GM18867 (cell line): ENCODE results near the gene DAPK2.
"Not testable (repeated sequence)": the region's sequence is repeated elsewhere in the genome, so short reads cannot be mapped to it uniquely, and the experiment has no call there.

Experiments used
- ATAC-seq: cut with Tn5 transposase; IDR thresholded peaks from one replicate; pipeline ENCODE4 v1.9.1; 2021; ENCODE audit warnings: mild to moderate bottlenecking, moderate library complexity; ENCODE audit not compliant: unreplicated experiment

DAPK2 gene

DNA sequence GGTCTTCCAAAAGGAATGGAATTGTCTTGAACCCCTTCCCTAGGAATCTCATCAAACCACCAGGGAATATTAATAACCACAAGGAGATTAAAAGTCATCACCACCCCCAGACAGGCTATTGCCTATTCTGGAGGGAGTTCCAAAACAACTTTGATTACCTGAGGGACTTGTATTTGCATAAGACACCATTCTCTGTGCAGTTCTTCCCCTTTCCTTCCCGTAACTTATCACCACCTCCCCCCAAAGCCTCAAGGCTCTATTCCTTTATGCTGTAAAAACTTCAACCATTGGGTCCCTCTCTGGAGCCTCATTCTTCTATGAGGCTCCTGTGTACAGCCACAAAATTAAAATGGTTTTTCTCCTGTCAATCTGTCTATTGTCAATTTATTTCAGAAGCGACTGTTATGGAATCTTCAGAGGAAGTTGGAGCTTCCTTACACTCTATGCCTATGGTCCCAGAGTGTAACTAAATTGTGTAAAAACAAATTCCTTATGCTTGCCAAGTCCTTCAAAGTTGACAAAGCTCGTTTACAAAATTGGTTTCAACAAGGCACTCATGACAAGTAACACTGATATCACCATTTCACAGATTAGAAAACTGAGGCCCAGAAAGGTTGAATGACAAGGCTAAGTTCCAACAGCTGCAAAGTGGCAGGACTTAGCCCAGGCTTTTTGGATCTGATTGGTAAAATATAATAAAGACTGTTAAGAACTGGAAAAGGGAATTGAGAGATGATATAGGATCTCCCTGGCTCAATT, 144.2 kb downstream of the DAPK2 start:
- no peak for ATAC-seq

DNA sequence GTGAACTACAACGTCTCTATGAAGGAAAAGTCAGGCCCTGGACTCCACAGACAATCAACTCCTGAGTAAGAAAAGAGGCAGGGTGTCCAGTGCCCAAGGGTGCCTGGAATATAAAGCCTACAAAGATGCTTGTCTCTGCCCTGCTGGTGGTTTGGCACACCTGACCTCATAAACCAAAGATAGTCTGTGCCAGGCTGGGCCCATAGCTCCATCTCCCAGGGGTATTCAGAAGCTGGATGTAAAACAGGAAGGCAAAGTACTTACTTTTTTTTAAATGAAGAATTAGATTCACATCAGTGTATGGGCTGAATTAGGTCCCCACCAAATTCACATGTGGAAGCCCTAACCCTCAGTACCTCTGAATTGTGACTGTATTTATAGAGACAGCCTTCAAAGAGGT, 146.0 kb downstream of the DAPK2 start:
- ATAC-seq: no peak

DNA sequence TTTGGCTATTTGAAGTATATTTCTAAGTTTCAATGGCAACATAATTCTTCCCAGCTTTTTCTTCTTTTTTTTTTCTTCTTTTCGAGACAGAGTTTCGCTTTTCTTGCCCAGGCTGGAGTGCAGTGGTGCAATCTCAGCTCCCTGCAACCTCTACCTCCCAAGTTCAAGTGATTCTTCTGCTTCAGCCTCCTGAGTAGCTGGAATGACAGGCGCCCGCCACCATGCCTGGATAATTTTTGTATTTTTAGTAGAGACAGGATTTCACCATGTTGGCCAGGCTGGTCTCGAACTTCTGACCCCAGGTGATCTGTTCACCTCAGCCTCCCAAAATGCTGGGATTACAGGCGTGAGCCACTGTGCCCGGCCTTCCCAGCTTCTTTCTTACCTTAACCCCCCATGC, 146.7 kb downstream of the DAPK2 start:
- ATAC-seq: not testable (repeated sequence)

DNA sequence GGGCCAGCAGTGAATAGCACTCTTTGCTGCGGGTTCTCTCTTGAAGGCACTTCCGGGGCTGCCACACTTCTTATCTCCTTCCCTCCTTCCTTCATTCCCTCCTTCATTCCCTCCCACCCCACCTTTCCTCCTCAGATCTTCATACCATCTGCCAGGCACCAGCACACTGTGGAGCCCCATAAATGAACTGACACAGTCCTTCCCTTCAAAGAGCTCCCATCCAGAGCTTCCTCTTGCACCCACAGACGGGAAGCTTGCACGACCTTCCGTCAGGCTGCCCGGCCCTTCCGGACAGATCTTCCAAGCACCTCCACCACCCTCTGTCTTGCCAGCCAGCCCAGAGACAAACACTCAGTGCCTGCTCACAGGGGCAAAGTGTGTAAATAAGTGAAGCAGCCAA, 147.1 kb downstream of the DAPK2 start:
- ATAC-seq: no peak

DNA sequence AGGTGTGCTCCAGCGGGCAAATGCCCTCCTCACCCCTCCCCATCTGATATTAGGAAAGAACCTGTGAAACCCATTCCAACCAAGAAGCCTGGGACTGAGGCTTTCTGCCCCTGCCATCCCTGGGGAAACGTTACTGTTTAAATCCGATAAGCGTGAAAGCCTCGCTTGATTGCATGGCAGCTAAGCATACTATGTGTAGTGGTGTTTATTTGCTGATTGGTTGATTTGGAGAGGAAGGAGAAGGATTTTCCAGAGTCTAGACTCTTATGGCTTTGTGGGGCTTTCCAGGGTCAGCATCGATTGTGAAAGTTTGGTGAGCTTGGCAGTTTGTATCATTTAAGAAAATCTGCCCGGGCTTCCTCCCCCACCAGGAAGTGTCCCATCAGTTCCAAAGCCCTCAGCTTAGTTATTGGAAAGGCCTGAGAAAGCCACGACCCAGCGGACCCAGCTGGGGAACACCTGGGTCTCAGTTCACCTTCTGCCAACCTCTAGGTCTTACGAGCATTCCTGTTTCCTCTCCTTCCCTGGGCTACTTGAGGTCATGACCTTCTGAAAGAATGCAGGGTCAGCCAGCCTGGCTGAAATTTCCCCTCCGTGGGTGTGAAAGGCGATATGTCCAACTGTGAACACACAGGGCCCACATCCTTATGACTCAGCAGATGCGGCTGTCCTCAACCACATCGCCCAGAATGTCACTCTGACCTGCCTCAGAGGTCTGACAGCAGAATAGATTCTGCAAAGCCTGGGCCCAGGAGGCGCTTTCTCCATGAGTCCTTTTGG, 149.8 kb downstream of the DAPK2 start:
- ATAC-seq: peak; percentile 82

DNA sequence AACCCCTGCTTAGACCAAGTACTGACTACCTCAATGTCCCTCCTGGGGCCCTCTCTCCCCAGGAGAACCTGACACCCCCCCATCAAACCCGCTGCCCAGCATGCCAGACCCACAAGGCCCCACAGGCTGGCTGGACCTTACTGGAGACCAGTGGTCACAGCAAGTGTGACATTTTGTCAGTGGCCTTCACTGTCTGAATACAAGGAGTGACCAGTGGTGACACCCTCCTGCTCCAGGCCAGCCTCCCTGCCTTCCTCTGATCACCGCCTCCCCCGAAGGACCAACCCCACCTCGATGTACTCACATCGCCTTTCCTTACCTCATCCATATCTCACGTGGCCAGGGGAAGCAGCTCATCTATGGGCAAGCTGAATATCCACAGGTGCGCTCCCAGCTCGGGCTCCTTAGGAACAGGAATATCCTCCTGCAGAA, 150.5 kb downstream of the DAPK2 start:
- no peak for ATAC-seq

DNA sequence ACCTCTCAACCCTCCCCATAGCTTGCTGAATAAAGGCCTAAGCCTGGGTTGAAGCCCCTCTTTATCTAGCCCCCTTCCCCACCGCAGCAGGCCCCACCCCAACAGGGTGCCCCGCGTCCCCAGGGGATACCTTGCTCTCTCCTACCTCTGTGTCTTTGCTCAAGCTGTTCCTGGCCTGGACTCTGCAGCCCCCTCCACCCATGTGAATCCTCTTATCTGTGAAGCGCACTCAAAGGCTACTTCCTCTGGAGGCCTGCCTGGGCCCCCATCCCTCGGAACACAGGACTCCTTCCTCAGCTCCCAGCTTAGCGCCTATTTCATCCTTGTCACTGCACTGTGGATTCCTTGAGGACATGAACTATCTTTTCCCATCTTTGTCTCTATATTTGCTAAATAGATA, 151.1 kb downstream of the DAPK2 start:
- ATAC-seq: no peak

DNA sequence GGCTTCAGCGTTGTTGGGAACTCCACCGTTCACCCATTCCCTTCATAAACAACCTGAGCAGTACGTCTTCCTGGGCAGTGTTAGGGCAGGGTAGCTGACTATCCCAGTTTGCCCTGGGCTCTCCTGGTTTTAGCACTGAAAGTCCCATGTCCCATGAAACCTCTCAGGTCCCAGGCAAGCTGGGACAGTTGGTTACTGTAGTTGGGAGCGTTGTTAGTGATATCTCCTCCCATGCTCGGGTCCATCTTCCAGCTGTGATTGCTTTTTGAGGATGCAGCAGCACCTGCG, 151.7 kb downstream of the DAPK2 start:
- no peak for ATAC-seq

DNA sequence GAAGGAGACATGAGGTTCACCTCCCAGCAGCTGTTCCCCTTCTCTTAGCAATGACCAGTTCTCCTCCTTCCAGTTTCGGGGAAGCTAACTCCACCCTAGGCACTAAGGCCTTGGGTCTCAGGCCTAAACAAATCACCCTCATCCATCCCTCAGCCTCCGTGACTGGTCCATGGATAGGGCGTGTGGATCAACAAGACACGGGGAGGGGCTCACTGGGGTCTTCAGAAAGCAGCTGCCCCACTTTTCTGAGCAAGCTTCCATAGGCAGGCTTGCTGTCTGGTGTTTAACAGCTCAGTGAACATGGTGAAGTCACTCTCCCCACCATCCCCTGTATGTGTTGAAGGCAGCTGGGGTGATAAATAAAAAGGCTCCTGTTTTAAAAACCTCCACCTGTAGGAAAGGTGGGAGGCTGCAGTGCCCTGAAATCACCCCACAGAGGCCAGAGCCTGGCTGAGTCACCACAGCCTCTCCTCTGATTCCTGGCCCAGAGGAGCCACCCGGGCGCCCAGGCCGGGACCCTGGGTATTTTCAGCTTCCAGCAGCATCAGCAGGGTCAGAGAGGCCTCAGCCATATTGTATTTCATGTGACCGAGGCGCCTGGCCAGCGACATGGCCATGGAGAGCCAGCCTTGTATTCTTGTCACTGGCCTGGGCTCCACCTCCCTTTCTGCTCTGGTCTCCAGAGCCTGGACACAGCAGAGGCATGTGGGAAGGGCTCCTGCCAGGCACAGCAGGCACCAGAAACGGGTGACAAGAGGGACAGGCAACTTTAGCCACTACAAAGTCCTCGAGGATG, 152.2 kb downstream of the DAPK2 start:
- ATAC-seq: no peak

DNA sequence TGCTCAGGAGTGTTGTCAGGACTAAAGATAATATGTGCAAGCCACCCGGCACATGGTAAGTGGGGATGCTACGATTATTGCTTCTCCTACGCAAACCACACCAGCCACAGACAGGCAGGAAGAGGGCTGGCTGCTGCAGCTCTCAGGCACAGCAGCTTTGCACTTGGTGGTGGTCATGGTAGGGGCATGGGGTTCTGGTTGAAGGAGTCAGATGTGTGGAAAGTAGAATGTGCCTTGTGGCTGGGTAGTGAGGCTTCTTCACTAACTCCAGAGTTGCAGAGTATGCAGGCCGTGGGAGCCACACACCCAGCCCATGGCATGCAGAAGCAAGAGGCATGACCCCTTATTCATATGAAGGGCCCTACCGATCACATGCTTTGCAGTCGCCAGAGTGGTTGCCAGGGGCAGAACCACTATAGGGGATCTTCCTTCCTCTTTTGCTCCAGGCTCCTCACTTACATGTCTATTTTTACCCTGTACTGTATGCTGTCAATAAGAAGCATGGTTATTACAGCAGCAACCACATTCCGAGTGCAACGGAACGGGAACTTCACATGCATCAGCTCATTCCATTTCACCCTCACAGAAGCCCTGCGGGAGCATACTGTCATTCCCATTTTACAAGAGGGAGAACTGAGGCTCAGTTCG, 153.4 kb downstream of the DAPK2 start:
- no peak for ATAC-seq

DNA sequence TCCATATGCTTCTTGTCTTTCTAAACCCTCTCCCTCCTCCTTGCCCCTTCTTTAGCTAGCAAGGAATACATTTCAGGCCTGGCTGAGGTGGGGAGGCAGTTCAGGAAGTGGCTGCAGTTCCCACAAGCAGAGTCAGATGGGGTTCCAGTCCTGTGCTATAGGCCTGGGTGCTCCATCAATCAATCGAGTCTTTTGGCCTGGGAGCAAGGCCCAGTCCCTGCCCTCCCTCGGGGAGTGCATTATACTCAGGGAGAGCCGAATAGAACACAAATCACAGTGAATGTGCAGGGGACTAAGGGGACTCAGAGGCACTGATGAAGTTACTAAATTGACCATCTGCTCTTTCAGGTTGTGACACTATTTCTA, 154.5 kb downstream of the DAPK2 start:
- no peak for ATAC-seq

DNA sequence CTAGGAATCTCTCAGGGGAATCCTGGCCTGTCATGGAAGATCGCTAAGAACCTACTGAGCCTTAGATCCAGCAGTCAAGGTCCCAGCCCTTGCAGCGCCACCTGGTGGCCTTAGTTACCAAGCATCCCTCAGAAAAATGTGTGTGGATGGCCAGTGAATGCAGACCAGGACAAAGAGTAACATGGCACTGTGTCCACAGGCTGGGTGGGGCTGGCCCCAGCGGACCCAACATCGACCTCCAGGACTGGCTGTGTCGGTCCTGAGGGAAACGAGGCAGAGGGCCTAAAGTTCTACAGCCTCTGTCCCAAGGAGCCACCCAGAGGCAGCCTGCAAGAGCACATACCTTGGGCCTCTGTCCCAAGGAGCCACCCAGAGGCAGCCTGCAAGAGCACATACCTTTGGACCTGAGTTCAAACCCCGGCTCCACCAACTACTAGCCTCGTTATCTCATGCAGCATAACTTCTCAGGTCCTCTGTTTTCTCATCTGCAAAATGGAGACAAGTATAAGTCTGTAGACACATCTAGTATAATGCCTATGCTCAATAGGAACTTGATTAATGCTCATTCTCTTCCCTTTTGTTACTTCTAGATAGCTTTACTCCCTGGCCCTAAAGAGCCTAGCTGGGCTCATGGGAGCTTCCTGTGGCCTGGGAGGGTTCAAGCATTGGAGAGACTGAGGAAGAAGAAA, 155.1 kb downstream of the DAPK2 start:
- peak; percentile 45 for ATAC-seq

DNA sequence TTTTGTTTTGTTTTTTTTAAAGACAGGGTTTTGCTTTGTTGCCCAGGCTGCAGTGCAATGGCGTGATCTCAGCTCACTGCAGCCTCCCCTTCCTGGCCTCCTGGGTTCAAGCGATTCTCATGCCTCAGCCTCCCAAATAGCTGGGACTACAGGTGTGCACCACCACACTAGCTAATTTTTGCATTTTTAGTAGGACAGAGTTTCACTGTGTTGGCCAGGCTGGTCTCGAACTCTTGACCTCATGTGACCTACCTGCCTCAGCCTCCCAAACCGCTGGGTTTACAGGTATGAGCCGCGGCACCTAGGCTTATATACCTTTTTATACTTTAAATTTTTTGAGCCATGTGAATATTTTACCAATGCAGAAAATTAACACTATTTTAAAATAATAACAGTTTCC, 155.7 kb downstream of the DAPK2 start:
- ATAC-seq: no peak

DNA sequence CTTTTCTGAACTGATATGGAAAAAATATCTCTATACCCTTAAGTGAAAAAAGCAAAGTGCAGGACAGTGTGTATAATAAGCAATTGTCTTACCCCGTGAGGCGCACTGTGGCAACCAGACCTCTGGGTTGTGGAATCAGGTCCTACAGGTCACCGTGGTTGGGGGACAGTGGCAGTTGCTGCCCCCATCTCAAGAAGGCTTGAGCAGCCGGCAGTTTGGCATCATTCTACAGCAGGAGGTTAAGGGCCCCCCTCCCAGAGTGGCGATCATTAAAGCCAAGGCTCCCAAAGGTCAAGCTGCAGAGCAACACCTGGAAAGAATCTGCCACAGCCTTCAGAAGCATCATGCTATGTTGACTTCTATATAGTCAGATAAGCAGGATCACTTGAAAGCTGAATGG, 156.5 kb downstream of the DAPK2 start:
- ATAC-seq: no peak

DNA sequence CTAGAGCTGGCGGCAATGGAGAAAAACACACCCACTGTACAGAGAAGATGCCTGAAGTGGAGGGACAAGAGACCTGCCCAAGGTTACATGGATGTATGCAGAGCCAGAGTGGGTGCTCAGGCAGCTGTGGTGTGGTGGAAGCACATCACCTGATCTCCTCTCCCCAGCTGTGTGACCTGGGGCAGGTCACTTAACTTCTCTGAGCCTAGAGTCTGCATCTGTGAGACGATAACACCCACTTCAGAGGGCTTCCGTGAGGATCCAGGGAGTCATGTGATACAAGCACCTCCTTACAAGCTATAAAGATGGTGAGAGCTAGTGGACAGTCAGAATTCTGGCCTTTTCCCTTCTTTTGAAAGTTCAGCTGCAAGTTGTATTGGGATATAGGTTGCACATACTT, 157.5 kb downstream of the DAPK2 start:
- no peak for ATAC-seq

DNA sequence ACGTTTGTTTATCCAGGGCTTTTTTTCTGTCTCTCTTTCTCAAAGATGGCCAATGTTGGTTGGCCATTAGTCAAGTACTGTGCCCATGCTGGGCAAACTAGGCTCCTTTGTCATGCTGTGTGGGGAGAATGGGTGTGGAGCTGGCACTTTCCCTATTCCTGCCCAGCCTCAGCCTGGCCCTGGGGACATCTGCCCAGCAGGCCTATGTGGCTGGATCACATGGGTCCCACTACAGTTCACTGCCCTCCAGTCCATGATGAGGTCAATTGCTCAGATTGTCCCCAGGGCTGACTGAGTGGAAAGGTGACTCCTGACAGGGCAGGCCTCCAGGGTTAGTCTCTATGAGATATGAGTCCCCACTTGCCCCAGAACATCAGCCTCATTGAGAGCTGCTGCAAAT, 158.1 kb downstream of the DAPK2 start:
- ATAC-seq: no peak

DNA sequence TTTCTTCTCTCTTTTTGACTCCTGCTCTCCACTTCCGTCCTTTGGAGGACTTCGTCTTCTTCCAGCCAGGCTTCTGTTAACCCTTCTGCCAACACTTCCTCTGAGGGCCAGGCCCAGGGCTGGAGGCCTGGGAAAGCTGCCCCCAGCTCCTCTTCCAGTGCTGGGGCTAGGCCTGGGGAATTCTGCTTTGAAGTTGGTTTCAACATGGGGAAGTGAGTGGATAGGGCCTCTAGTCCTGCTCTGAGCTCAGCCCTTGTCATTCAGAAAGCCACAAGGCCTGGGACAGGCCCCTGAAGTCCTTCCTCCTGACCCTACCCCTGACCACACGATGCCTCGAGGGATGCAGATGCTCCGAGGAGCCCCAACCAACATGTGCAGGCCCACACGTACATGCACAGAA, 158.7 kb downstream of the DAPK2 start:
- no peak for ATAC-seq

DNA sequence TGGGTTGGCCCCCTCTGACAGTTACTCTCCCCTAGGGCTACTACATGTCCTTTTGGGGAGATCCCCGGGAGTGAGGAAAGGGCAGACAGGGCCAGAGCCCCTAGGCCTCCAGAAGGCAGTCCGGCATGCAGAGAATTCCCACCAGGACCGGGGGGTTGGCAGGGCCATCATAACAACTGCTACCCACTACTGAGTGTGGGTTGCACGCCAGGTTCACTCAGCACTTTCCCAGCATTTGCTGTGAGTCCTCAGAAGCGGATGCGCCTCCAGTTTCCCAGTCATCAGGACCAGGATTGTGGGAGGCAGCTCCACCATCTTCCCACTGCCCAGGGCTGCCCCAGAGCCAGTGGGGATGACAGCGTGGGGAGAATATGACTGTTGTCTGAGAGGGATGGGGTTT, 161.3 kb downstream of the DAPK2 start:
- no peak for ATAC-seq

DNA sequence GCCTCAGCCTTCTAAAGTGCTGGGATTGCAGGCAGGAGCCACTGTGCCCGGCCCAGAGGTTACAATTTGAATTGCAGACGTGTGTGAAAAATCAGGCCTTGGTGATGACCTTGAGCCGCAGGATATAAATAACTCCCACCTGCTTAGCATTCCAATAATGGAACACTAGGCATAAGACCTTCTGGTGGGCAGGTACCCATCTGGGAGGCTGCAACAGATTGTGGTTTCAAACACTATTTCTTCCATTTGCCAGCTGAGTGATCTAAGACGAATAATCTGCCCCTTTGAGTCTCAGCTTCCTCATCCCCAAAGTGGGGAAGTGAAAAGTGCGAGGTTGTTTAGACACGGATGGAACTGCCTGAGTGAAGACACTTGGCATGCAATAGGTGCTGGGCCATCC, 164.9 kb downstream of the DAPK2 start:
- ATAC-seq: no peak

DNA sequence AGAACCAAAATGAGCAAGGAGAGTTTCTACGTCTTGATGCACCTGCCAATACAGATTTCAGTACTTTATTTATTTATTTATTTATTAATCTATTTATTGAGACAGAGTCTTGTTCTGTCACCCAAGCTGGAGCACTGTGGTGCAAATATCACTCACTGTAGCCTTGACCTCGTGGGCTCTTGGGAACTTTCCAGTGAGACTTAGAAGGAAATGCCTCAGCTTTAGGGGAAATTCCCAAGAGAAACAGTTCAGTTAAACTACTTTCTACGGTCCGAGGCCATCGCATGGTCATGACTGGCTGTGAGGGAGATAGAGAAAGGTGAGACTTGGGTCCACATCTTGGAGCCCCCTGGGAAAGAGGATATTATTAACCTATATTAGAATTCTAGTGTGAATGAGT, 165.5 kb downstream of the DAPK2 start:
- ATAC-seq: no peak

DNA sequence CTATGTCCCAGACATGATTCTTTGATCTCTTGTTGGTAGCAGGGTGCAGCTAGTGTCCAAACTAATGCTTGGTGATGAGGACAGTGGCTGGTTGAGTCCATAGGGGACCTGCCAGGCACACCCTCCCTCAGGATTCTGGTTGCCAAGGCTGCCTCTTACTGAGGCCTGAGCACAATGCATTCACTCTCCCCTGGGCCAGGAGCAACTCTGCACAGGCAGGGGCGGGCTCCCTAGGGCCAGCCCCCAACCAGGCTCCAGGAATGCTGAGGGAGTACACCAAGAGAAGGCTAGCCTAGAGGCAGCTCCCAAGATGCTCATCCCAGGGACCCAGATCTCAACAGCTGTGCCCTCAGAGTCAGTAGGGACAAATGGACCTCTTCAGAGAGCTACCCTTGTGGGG, 166.3 kb downstream of the DAPK2 start:
- no peak for ATAC-seq
